Caco-2 (cell line): ENCODE results near the gene SMTN. TPM values are rescaled to one million over a fixed set of nuclear protein-coding genes. Genes with fewer than 3 reads are reported as not detected.
A peak's percentile ranks its signal among the peaks of the same experiment; 100 is the strongest.

Experiments
- BruUV-seq: library from RNA; stranded (reverse); fragments of 400-500 nt; replicated peaks from 2 replicates; lab custom pipeline; 2021; lab: Mats Ljungman, UMichigan
- CTCF ChIA-PET: fragments of 300-600 bp; sonication (Branson Sonifier 250); formaldehyde crosslinking; loops from one replicate; lab custom pipeline; 2022; ENCODE audit warnings: antibody characterized with exemption; lab: Charles Lee
- POLR2A ChIA-PET: fragments of 300-600 bp; sonication (Branson Sonifier 250); formaldehyde crosslinking; loops from one replicate; lab custom pipeline; 2022; ENCODE audit warnings: antibody characterized with exemption; lab: Charles Lee
- DNase-seq, 2 experiments: peaks; one replicate each; pipeline versions ENCODE4 v3.0.0 to v3.0.0-alpha.2; 2020 to 2022
- H3K27me3 ChIP-seq: replicated peaks from 2 replicates; pipeline ENCODE4 v1.6.0; 2011; ENCODE audit warnings: low read length; ENCODE audit not compliant: control insufficient read depth, insufficient read depth
- H3K36me3 ChIP-seq: 2 replicates; pipeline ENCODE4 v1.5.1; 2011; ENCODE audit warnings: low read length; ENCODE audit not compliant: control insufficient read depth, insufficient read depth
- H3K4me1 ChIP-seq: fragments of 250-450 bp; sonication (Bioruptor Pico); 2 replicates; pipeline ENCODE4 v1.5.1; 2020; ENCODE audit warnings: mild to moderate bottlenecking
- H3K4me3 ChIP-seq: 2 replicates; pipeline ENCODE4 v1.5.1; 2011; ENCODE audit warnings: low read depth, mild to moderate bottlenecking, control low read depth, low read length
- H3K9me3 ChIP-seq: fragments of 250-450 bp; sonication (Bioruptor Pico); 2 replicates; pipeline ENCODE4 v1.5.1; 2020; ENCODE audit warnings: mild to moderate bottlenecking, moderate library complexity
- H3K27ac Mint-ChIP-seq: one replicate; pipeline ENCODE4 v1.8.0; 2022; ENCODE audit warnings: mixed read lengths; ENCODE audit not compliant: unreplicated experiment
- H3K27me3 Mint-ChIP-seq: one replicate; pipeline ENCODE4 v1.8.0; 2022; ENCODE audit warnings: mixed read lengths; ENCODE audit not compliant: insufficient read depth, unreplicated experiment
- H3K36me3 Mint-ChIP-seq: one replicate; pipeline ENCODE4 v1.8.0; 2022; ENCODE audit warnings: mild to moderate bottlenecking, mixed read lengths; ENCODE audit not compliant: insufficient read depth, unreplicated experiment
- H3K4me1 Mint-ChIP-seq: one replicate; pipeline ENCODE4 v1.8.0; 2022; ENCODE audit warnings: low read depth, mixed read lengths; ENCODE audit not compliant: unreplicated experiment
- H3K4me3 Mint-ChIP-seq: one replicate; pipeline ENCODE4 v1.8.0; 2022; ENCODE audit warnings: mild to moderate bottlenecking, moderate library complexity, mixed read lengths; ENCODE audit not compliant: unreplicated experiment
- H3K9me3 Mint-ChIP-seq: one replicate; pipeline ENCODE4 v1.8.0; 2022; ENCODE audit warnings: mixed read lengths; ENCODE audit not compliant: unreplicated experiment
- CTCF ChIP-seq, 2 experiments: fragments of 200-600 bp in 1 of 2; IDR thresholded peaks; 1 replicate in 1 of 2; 2 replicates in 1 of 2; pipeline versions ENCODE4 v1.5.1 to v1.8.0; 2011 to 2022; ENCODE audit warnings: antibody characterized with exemption in 1 of 2, control low read depth in 1 of 2, inconsistent platforms in 1 of 2, low read depth in 1 of 2, low read length in 1 of 2, mild to moderate bottlenecking in 1 of 2, moderate library complexity in 1 of 2; ENCODE audit not compliant: insufficient read depth in 1 of 2, severe bottlenecking in 1 of 2, unreplicated experiment in 1 of 2
- intact Hi-C: fragments of 100-400 bp; cut with micrococcal nuclease; formaldehyde crosslinking; loops from one replicate; pipeline ENCODE4 v1.10.0; 2022; ENCODE audit not compliant: unreplicated experiment
- total RNA-seq: library from RNA; stranded (reverse); gene quantifications from 2 replicates; pipeline ENCODE4 v1.2.3, GENCODE V29; 2022

The SMTN gene
- total RNA-seq, 1 experiment from 2014 or later = 71.0 TPM

GRCh38 chr22:31150615-31151014 is 69.5 kb downstream of the SMTN start:
- H3K27ac Mint-ChIP-seq = no peak overlapping the region
- no peaks in the 10 kb centered on the region for H3K36me3 Mint-ChIP-seq
- H3K9me3 ChIP-seq = no peaks in the 10 kb centered on the region
- H3K4me1 Mint-ChIP-seq = no peaks in the 10 kb centered on the region
- peak in 1 of 2 experiments; percentile 40 for DNase-seq
- H3K4me3 Mint-ChIP-seq = no peak overlapping the region
- peak; percentile 38 to 57 for TF ChIP-seq CTCF (IDR thresholded peaks at IDR 0.05; ENCODE audit: insufficient read depth in 1 of 2, low read depth in 1 of 2, low read length in 1 of 2, severe bottlenecking in 1 of 2, unreplicated experiment in 1 of 2)
- intact Hi-C loops = no loop called here
- no peak overlapping the region for H3K4me3 ChIP-seq
- CTCF ChIA-PET = interaction anchor here (0.6 to 1.0 kb wide), 4 partner anchors 11 to 204 kb away, joined by 3 read pairs; partner anchors contain the start of genes PLA2G3, SELENOM and SMTN
- no TSS peak for BruUV-seq
- POLR2A ChIA-PET = no interaction called here
- H3K27me3 Mint-ChIP-seq = no peaks in the 10 kb centered on the region
- no peaks in the 10 kb centered on the region for H3K4me1 ChIP-seq
- no peaks in the 10 kb centered on the region for H3K9me3 Mint-ChIP-seq
- H3K36me3 ChIP-seq = no peaks in the 10 kb centered on the region
- H3K27me3 ChIP-seq = no peaks in the 10 kb centered on the region

- no peaks in the 10 kb centered on the region for H3K4me1 ChIP-seq
- Mint-ChIP-seq H3K36me3 (no peaks in the 10 kb centered on the region), H3K4me3 (no peak overlapping the region), H3K27ac (no peak overlapping the region), H3K4me1 (no peaks in the 10 kb centered on the region), H3K27me3 (no peaks in the 10 kb centered on the region), H3K9me3 (no peaks in the 10 kb centered on the region)
- intact Hi-C loops = no loop called here
- no peaks in the 10 kb centered on the region for H3K27me3 ChIP-seq
- no peaks in the 10 kb centered on the region for H3K9me3 ChIP-seq
- TF ChIP-seq CTCF (IDR thresholded peaks at IDR 0.05; ENCODE audit: insufficient read depth in 1 of 2, low read depth in 1 of 2, low read length in 1 of 2, severe bottlenecking in 1 of 2, unreplicated experiment in 1 of 2) = no peak
- H3K36me3 ChIP-seq = no peaks in the 10 kb centered on the region
- ChIA-PET CTCF (interaction anchor here (0.7 kb wide), 1 partner anchor 16 kb away, joined by 3 read pairs; no protein-coding TSS in a partner anchor), POLR2A (no interaction called here)
- no peak for DNase-seq
- no TSS peak for BruUV-seq
- no peak overlapping the region for H3K4me3 ChIP-seq
Observed at GRCh38 chr22:31151872-31152271, 70.8 kb downstream of the SMTN start.

DNA sequence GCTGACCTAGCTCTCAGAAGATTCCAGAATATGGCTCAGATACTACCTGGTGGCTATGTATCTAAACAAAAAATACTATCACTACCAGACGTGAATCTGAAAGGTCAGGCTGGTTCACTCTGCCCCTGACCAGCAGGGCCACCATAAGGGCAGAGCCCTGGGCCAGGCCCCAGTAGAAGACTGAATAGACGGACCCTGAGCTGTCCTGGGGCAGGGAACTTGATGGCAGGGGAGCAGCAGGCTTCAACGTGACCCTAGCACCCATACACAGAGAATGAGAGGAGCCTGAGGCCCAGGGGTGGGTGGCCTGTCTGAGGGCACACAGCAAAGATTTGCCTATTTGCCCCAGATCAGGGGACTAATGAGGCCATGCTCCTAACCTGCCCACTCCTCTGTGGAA is 72.2 kb downstream of the SMTN start:
- BruUV-seq = no TSS peak
- intact Hi-C loops = no loop called here
- Histone ChIP-seq H3K27me3 (no peaks in the 10 kb centered on the region), H3K4me1 (no peaks in the 10 kb centered on the region), H3K4me3 (no peak overlapping the region), H3K9me3 (no peaks in the 10 kb centered on the region), H3K36me3 (no peaks in the 10 kb centered on the region)
- no peak overlapping the region for H3K27ac Mint-ChIP-seq
- no peaks in the 10 kb centered on the region for H3K4me1 Mint-ChIP-seq
- TF ChIP-seq CTCF (IDR thresholded peaks at IDR 0.05; ENCODE audit: insufficient read depth in 1 of 2, low read depth in 1 of 2, low read length in 1 of 2, severe bottlenecking in 1 of 2, unreplicated experiment in 1 of 2) = no peak
- H3K9me3 Mint-ChIP-seq = no peaks in the 10 kb centered on the region
- H3K27me3 Mint-ChIP-seq = no peaks in the 10 kb centered on the region
- no peaks in the 10 kb centered on the region for H3K36me3 Mint-ChIP-seq
- no peak for DNase-seq
- ChIA-PET CTCF (interaction anchor here (0.6 kb wide), 1 partner anchor 160 kb away, joined by 3 read pairs; no protein-coding TSS in a partner anchor), POLR2A (no interaction called here)
- no peak overlapping the region for H3K4me3 Mint-ChIP-seq

Other genes with a start within 250 kb of the SMTN start
- gene MORC2, start 112.5 kb upstream of the SMTN start, total RNA-seq = 44.9 and 49.9 TPM in 2 replicates
- gene TUG1, start 112.1 kb upstream of the SMTN start, total RNA-seq = 99.1 and 103 TPM in 2 replicates
- 1.3 and 2.0 TPM in 2 replicates for gene SELENOM, start 26.2 kb downstream of the SMTN start, total RNA-seq
- 6.8 and 7.8 TPM in 2 replicates for gene INPP5J, start 41.6 kb downstream of the SMTN start, total RNA-seq
- not detected in 2 replicates for gene PLA2G3, start 59.2 kb downstream of the SMTN start, total RNA-seq
- 27.8 and 30.3 TPM in 2 replicates for gene RNF185, start 78.9 kb downstream of the SMTN start, total RNA-seq
- 34.8 and 36.3 TPM in 2 replicates for gene LIMK2, start 131.0 kb downstream of the SMTN start, total RNA-seq
- gene PIK3IP1, start 211.2 kb downstream of the SMTN start, total RNA-seq = 0.68 and 0.72 TPM in 2 replicates